C4-2B (cell line): ENCODE measurements around the gene ARHGAP4.

Experiments
- H3K27ac ChIP-seq: fragments of 450-650 bp; 2 replicates; pipeline ENCODE4 v1.5.1; 2017
- CTCF ChIP-seq: fragments of 450-650 bp; conservative IDR thresholded peaks from 2 replicates; pipeline ENCODE4 v1.5.1; 2017; ENCODE audit warnings: mild to moderate bottlenecking
- ZFX ChIP-seq: fragments of 450-650 bp; IDR thresholded peaks from 2 replicates; pipeline ENCODE4 v1.6.1; 2017

ARHGAP4 gene

GRCh38 chrX:153887385-153887784, 38.7 kb downstream of the ARHGAP4 start:
- TF ChIP-seq CTCF (no peak), ZFX (no peak)
- no peak overlapping the region for H3K27ac ChIP-seq

- no peak overlapping the region for H3K27ac ChIP-seq
- TF ChIP-seq CTCF (no peak), ZFX (no peak)
These were observed 39.1 kb downstream of the ARHGAP4 start for GRCh38 chrX:153886915-153887314.

- no peak within 1 kb of the TSS for H3K27ac ChIP-seq
- TF ChIP-seq CTCF, result no peak
- no peak for TF ChIP-seq ZFX
These were observed 39.8 kb downstream of the ARHGAP4 start, which contains the start of gene L1CAM for GRCh38 chrX:153885968-153886903. Gene L1CAM (minus strand): TSS chrX:153886173. CDS start chrX:153875836, 10,337 bp downstream.

- no peak overlapping the region for H3K27ac ChIP-seq
- TF ChIP-seq ZFX (no peak), CTCF (no peak)
These were observed 40.8 kb downstream of the ARHGAP4 start for GRCh38 chrX:153885208-153885787.

GRCh38 chrX:153884590-153884989, 41.5 kb downstream of the ARHGAP4 start:
- TF ChIP-seq CTCF, result no peak
- H3K27ac ChIP-seq, result no peak overlapping the region

GRCh38 chrX:153884136-153884535, 41.9 kb downstream of the ARHGAP4 start:
- no peak overlapping the region for H3K27ac ChIP-seq
- TF ChIP-seq CTCF (no peak), ZFX (no peak)

GRCh38 chrX:153883163-153883843, 42.8 kb downstream of the ARHGAP4 start:
- H3K27ac ChIP-seq, result no peak overlapping the region
- TF ChIP-seq ZFX, result no peak
- TF ChIP-seq CTCF, result no peak
